ENCODE data around the gene ZNF514. TPM values are rescaled to one million over a fixed set of nuclear protein-coding genes. Genes with fewer than 3 reads are reported as not detected.

Gene ZNF514
- total RNA-seq, 1 experiment from 2014 or later, result 8.5 TPM

- Histone ChIP-seq H3K27ac (ENCODE audit: low read depth, low read length) (no peak overlapping the region), H3K9ac (ENCODE audit: low read length) (no peak overlapping the region), H2AFZ (ENCODE audit: low read depth, low read length, poor library complexity, severe bottlenecking) (no peak overlapping the region), H3K4me1 (ENCODE audit: control insufficient read depth in 1 of 2, insufficient read depth in 2 of 2, low read length in 2 of 2) (no peaks in the 10 kb centered on the region), H3K79me2 (ENCODE audit: insufficient read depth, low read length) (no peaks in the 10 kb centered on the region), H3K4me3 (replicated peaks in 1 of 2; ENCODE audit: low read depth in 1 of 2, low read length in 2 of 2) (no peak overlapping the region), H3K36me3 (ENCODE audit: control insufficient read depth in 1 of 2, insufficient read depth in 2 of 2, low read length in 2 of 2) (peaks cover 2 to 10% of the 10 kb centered on the region in 2 experiments; a peak in 2 of 4 replicates), H3K9me2 (ENCODE audit: insufficient read depth) (no peaks in the 10 kb centered on the region), H3K27me3 (ENCODE audit: insufficient read depth, low read length) (no peaks in the 10 kb centered on the region), H4K20me1 (ENCODE audit: insufficient read depth) (no peaks in the 10 kb centered on the region), H3K9me3 (ENCODE audit: control insufficient read depth in 1 of 2, insufficient read depth in 1 of 2, low read depth in 1 of 2, low read length in 2 of 2) (no peaks in the 10 kb centered on the region; a peak in 1 of 4 replicates), H3K4me2 (ENCODE audit: low read length) (no peak overlapping the region)
- ChIA-PET CTCF (no interaction called here), RAD21 (ENCODE audit: low non-redundant PET in 1 of 2, low total read pairs in 2 of 2, uncharacterized antibody in 2 of 2, unreplicated experiment in 2 of 2) (no interaction called here), POLR2A (no interaction called here)
- intact Hi-C loops (cut with micrococcal nuclease), result no loop called here
- TF ChIP-seq SP1 (IDR thresholded peaks at IDR 0.05; ENCODE audit: low read depth), result no peak
- no peak for TF ChIP-seq RAD21 (IDR thresholded peaks at IDR 0.05; ENCODE audit: low read depth)
- no peak for TF ChIP-seq CBX3 (IDR thresholded peaks at IDR 0.05; ENCODE audit: low read depth)
- no peak for TF ChIP-seq REST (IDR thresholded peaks at IDR 0.05; ENCODE audit: low read depth)
- no peak for TF ChIP-seq ZBTB33 (IDR thresholded peaks at IDR 0.05; ENCODE audit: extremely low read depth, insufficient replicate concordance, low read length)
- TF ChIP-seq SIN3A (IDR thresholded peaks at IDR 0.05; ENCODE audit: low read depth), result no peak
- TF ChIP-seq EZH2phosphoT487 (IDR thresholded peaks at IDR 0.05; ENCODE audit: borderline replicate concordance), result no peak
- TF ChIP-seq ATF3 (IDR thresholded peaks at IDR 0.05), result no peak
- TF ChIP-seq ZNF274 (IDR thresholded peaks at IDR 0.05; ENCODE audit: low read depth, low read length), result no peak
- no peak for TF ChIP-seq SRF (IDR thresholded peaks at IDR 0.05; ENCODE audit: low read depth)
- no peak for TF ChIP-seq CEBPB (IDR thresholded peaks at IDR 0.05; ENCODE audit: low read depth)
- TF ChIP-seq EZH2 (IDR thresholded peaks at IDR 0.05), result no peak
- no peak for TF ChIP-seq CTCF (IDR thresholded peaks at IDR 0.05 in 2 of 3, conservative IDR thresholded peaks at IDR 0.05 in 1 of 3; ENCODE audit: borderline replicate concordance in 1 of 3, insufficient read depth in 1 of 3, low read depth in 2 of 3, low read length in 2 of 3)
- TF ChIP-seq TCF7L2 (IDR thresholded peaks at IDR 0.05; ENCODE audit: borderline replicate concordance, extremely low read depth, insufficient read depth, insufficient read length), result no peak
- TF ChIP-seq ELF1 (IDR thresholded peaks at IDR 0.05; ENCODE audit: borderline replicate concordance, low read depth), result no peak
- no peak for TF ChIP-seq ZFX (IDR thresholded peaks at IDR 0.05)
- TF ChIP-seq EGR1 (IDR thresholded peaks at IDR 0.05; ENCODE audit: low read depth), result no peak
- TF ChIP-seq JUND (IDR thresholded peaks at IDR 0.05), result no peak
- ATAC-seq (no peak), DNase-seq (ENCODE audit: low read depth, low spot score) (no peak)
- no TSS peak for BruUV-seq (replicated peaks)
These were observed 26.3 kb upstream of the ZNF514 start for GRCh38 chr2:95185973-95186372.

All from HCT116 (cell line).